Fibroblast of lung (primary cell): Measurements from ENCODE around the gene SLC16A2. TPM values are rescaled to one million over a fixed set of nuclear protein-coding genes. Genes with fewer than 3 reads are reported as not detected.

Experiments used
- DNase-seq, 2 donors: peaks; one replicate each; pipeline versions ENCODE4 v3.0.0 to v3.0.0-alpha.2; 2010; ENCODE audit warnings: low read depth in 2 of 2
- H2AFZ ChIP-seq: 2 replicates; pipeline ENCODE4 v1.5.1; 2012; ENCODE audit warnings: low read length, control low read depth, inconsistent platforms
- H3K27ac ChIP-seq: 2 replicates; pipeline ENCODE4 v1.5.1; 2011; ENCODE audit warnings: low read length, control low read depth; ENCODE audit not compliant: insufficient read depth
- H3K27me3 ChIP-seq: 2 replicates; pipeline ENCODE4 v1.5.1; 2011; ENCODE audit warnings: mild to moderate bottlenecking, low read length; ENCODE audit not compliant: control insufficient read depth, insufficient read depth
- H3K36me3 ChIP-seq: 2 replicates; pipeline ENCODE4 v1.5.1; 2011; ENCODE audit warnings: low read length; ENCODE audit not compliant: control insufficient read depth, insufficient read depth
- H3K4me1 ChIP-seq: 2 replicates; pipeline ENCODE4 v1.5.1; 2011; ENCODE audit warnings: low read length; ENCODE audit not compliant: control insufficient read depth, insufficient read depth; ENCODE audit errors: extremely low read depth
- H3K4me2 ChIP-seq: 2 replicates; pipeline ENCODE4 v1.5.1; 2011; ENCODE audit warnings: low read length, control low read depth; ENCODE audit not compliant: insufficient read depth; ENCODE audit errors: extremely low read depth
- H3K4me3 ChIP-seq, 4 experiments: fragments of 200-600 bp in 1 of 4; sonication (generic) in 1 of 4; replicated peaks in 1 of 4; 2 replicates each; pipeline ENCODE4 v1.5.1; 2011 to 2016; ENCODE audit warnings: low read length in 4 of 4, low read depth in 3 of 4, mild to moderate bottlenecking in 3 of 4, control low read depth in 2 of 4, inconsistent platforms in 1 of 4, mixed read lengths in 1 of 4; ENCODE audit not compliant: insufficient read depth in 1 of 4; ENCODE audit errors: control extremely low read depth in 1 of 4
- H3K79me2 ChIP-seq: 2 replicates; pipeline ENCODE4 v1.5.1; 2012; ENCODE audit warnings: mild to moderate bottlenecking, low read length, inconsistent platforms; ENCODE audit not compliant: control insufficient read depth, insufficient read depth
- H3K9ac ChIP-seq: 2 replicates; pipeline ENCODE4 v1.5.1; 2011; ENCODE audit warnings: mild to moderate bottlenecking, low read length, control low read depth; ENCODE audit not compliant: insufficient read depth
- H3K9me3 ChIP-seq: 2 replicates; pipeline ENCODE4 v1.5.1; 2012; ENCODE audit warnings: low read depth, low read length; ENCODE audit not compliant: control insufficient read depth, insufficient read depth
- H4K20me1 ChIP-seq: 2 replicates; pipeline ENCODE4 v1.5.1; 2011; ENCODE audit warnings: low read length; ENCODE audit not compliant: control insufficient read depth, insufficient read depth; ENCODE audit errors: extremely low read depth
- CTCF ChIP-seq, 2 donors: IDR thresholded peaks in 1 of 2; conservative IDR thresholded peaks in 1 of 2; 1 replicate in 1 of 2; 2 replicates in 1 of 2; pipeline ENCODE4 v1.5.1; 2011 to 2012; ENCODE audit warnings: low read length in 2 of 2, control low read depth in 1 of 2, inconsistent platforms in 1 of 2, low read depth in 1 of 2, mild to moderate bottlenecking in 1 of 2
- EZH2 ChIP-seq: IDR thresholded peaks from 2 replicates; pipeline ENCODE4 v1.5.1; 2012; ENCODE audit warnings: low read length, control low read depth, mild to moderate bottlenecking; ENCODE audit errors: missing control alignments
- polyA plus RNA-seq, 2 donors: library from polyadenylated mRNA; depleted of rRNA in 1 of 2; stranded (reverse) in 1 of 2; unstranded in 1 of 2; fragments of >200 nt; gene quantifications; 2 replicates each; pipeline ENCODE4 v1.2.1, GENCODE V29; 2011 to 2012; ENCODE audit warnings: missing spikeins in 1 of 2
- total RNA-seq: library from RNA; depleted of rRNA; stranded (reverse); fragments of >200 nt; gene quantifications from 2 replicates; pipeline ENCODE4 v1.2.1, GENCODE V29; 2014

SLC16A2 gene
- total and polyA plus RNA-seq, 2 donors (not counting 1 experiment from before 2014, with no cell fraction given) = 7.8 to 27.2 TPM

- Histone ChIP-seq H3K9ac (no peak overlapping the region), H3K36me3 (no peaks in the 10 kb centered on the region), H3K27me3 (no peaks in the 10 kb centered on the region), H3K79me2 (no peaks in the 10 kb centered on the region), H3K27ac (no peak overlapping the region), H4K20me1 (no peaks in the 10 kb centered on the region), H2AFZ (no peak overlapping the region), H3K4me3 (no peak overlapping the region), H3K9me3 (no peaks in the 10 kb centered on the region), H3K4me1 (no peaks in the 10 kb centered on the region), H3K4me2 (no peak overlapping the region)
- peak; percentile 74 to 80 for DNase-seq
- TF ChIP-seq CTCF (conservative IDR thresholded peaks at IDR 0.05 in 1 of 2, IDR thresholded peaks at IDR 0.05 in 1 of 2; ENCODE audit: low read depth in 1 of 2, low read length in 2 of 2) (peak; percentile 62 to 82), EZH2 (no peak)
Measured at GRCh38 chrX:74382613-74383012, 38.7 kb upstream of the SLC16A2 start.

- H3K36me3 ChIP-seq = no peaks in the 10 kb centered on the region
- no peaks in the 10 kb centered on the region for H3K9me3 ChIP-seq
- no peaks in the 10 kb centered on the region for H4K20me1 ChIP-seq
- TF ChIP-seq CTCF (conservative IDR thresholded peaks at IDR 0.05 in 1 of 2, IDR thresholded peaks at IDR 0.05 in 1 of 2; ENCODE audit: low read depth in 1 of 2, low read length in 2 of 2) = peak; percentile 62 to 71
- no peak for TF ChIP-seq EZH2
- H3K9ac ChIP-seq = no peak overlapping the region
- H3K27ac ChIP-seq = no peak overlapping the region
- no peaks in the 10 kb centered on the region for H3K4me1 ChIP-seq
- H3K79me2 ChIP-seq = no peaks in the 10 kb centered on the region
- no peaks in the 10 kb centered on the region for H3K27me3 ChIP-seq
- no peak overlapping the region for H2AFZ ChIP-seq
- H3K4me3 ChIP-seq = no peak overlapping the region
- DNase-seq = peak; percentile 55 to 62
- H3K4me2 ChIP-seq = no peak overlapping the region
Measured at GRCh38 chrX:74383611-74384010, 37.7 kb upstream of the SLC16A2 start.

DNA sequence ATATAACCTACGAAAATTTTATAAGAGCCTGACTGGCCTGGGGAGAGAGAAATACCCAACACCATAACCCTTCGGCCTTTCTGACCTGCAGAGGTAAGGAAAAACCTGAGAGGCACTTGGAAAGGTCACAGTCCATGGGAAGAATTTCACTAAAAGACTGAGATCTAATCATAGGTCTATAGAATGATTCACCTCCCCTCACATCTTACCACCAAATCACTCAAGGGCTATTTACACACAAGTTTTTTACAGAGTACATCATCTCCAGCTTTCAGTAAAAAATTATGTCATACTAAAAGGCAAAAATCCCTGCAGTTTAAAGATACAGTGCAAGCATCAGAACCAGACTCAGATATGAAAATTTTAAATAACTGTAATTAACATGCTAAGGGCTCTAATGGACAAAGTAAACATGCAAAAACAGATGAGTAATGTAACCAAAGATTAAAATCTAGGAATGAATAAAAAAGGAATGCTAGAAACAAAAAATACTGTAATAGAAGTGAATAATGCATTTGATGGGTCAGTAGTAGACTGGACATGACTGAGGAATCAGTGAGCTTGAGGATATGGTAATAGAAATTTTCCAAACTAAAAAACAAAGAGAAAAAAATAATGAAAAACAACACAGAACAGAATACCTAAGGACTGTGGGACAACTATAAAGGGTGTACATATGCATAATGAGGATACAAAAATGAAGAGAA is 32.1 kb upstream of the SLC16A2 start:
- DNase-seq = peak in 1 of 2 donors; percentile 14
- Histone ChIP-seq H3K79me2 (no peaks in the 10 kb centered on the region), H3K4me1 (no peaks in the 10 kb centered on the region), H3K4me3 (no peak overlapping the region), H4K20me1 (no peaks in the 10 kb centered on the region), H2AFZ (no peak overlapping the region), H3K4me2 (no peak overlapping the region), H3K27me3 (no peaks in the 10 kb centered on the region), H3K27ac (no peak overlapping the region), H3K9ac (no peak overlapping the region), H3K9me3 (no peaks in the 10 kb centered on the region), H3K36me3 (no peaks in the 10 kb centered on the region)
- TF ChIP-seq CTCF (conservative IDR thresholded peaks at IDR 0.05 in 1 of 2, IDR thresholded peaks at IDR 0.05 in 1 of 2; ENCODE audit: low read depth in 1 of 2, low read length in 2 of 2) (no peak), EZH2 (no peak)
